Bronchial epithelial cell (primary cell): ENCODE measurements around the gene HOPX. TPM values are rescaled to one million over a fixed set of nuclear protein-coding genes. Genes with fewer than 3 reads are reported as not detected.

Experiments
- DNase-seq: peaks from one replicate; pipeline ENCODE4 v3.0.0-alpha.2; 2010; ENCODE audit warnings: low read depth
- FAIRE-seq: peaks from 2 replicates; lab custom pipeline; 2011; peaks lifted over from hg19 to GRCh38; lab: Jason Lieb, UNC
- H3K27me3 ChIP-seq: 2 replicates; pipeline ENCODE4 v1.5.1; 2011; ENCODE audit warnings: low read length; ENCODE audit not compliant: control insufficient read depth, insufficient read depth
- H3K36me3 ChIP-seq: 2 replicates; pipeline ENCODE4 v1.5.1; 2011; ENCODE audit warnings: low read length; ENCODE audit not compliant: control insufficient read depth, insufficient read depth
- H3K4me3 ChIP-seq: 2 replicates; pipeline ENCODE4 v1.5.1; 2011; ENCODE audit warnings: mild to moderate bottlenecking, low read depth, low read length, control low read depth
- CTCF ChIP-seq: IDR thresholded peaks from 2 replicates; pipeline ENCODE4 v1.5.1; 2011; ENCODE audit warnings: mild to moderate bottlenecking, moderate library complexity, low read length, control low read depth, inconsistent platforms; ENCODE audit not compliant: insufficient read depth, severe bottlenecking
- total RNA-seq: library from RNA; depleted of rRNA; stranded (reverse); fragments of >200 nt; gene quantifications from 2 replicates; pipeline ENCODE4 v1.2.1, GENCODE V29; 2014

HOPX gene
- total RNA-seq, 1 donor from 2014 or later: 30.8 TPM

GRCh38 chr4:56692576-56692975, 11.5 kb upstream of the HOPX start:
- no peak for FAIRE-seq
- no peaks in the 10 kb centered on the region for H3K27me3 ChIP-seq
- H3K4me3 ChIP-seq: no peak overlapping the region
- no peak for TF ChIP-seq CTCF
- no peaks in the 10 kb centered on the region for H3K36me3 ChIP-seq
- no peak for DNase-seq

GRCh38 chr4:56691425-56691824, 10.3 kb upstream of the HOPX start:
- FAIRE-seq: no peak
- H3K4me3 ChIP-seq: no peak overlapping the region
- no peaks in the 10 kb centered on the region for H3K36me3 ChIP-seq
- no peaks in the 10 kb centered on the region for H3K27me3 ChIP-seq
- DNase-seq: no peak
- no peak for TF ChIP-seq CTCF

GRCh38 chr4:56690393-56690792, 9.3 kb upstream of the HOPX start:
- no peaks in the 10 kb centered on the region for H3K36me3 ChIP-seq
- no peak for FAIRE-seq
- no peaks in the 10 kb centered on the region for H3K27me3 ChIP-seq
- TF ChIP-seq CTCF: no peak
- DNase-seq: no peak
- H3K4me3 ChIP-seq: no peak overlapping the region

GRCh38 chr4:56689201-56689969, 8.3 kb upstream of the HOPX start:
- FAIRE-seq (no peak), DNase-seq (no peak)
- no peak for TF ChIP-seq CTCF

GRCh38 chr4:56688094-56688647, 7.1 kb upstream of the HOPX start:
- no peaks in the 10 kb centered on the region for H3K36me3 ChIP-seq
- no peak for TF ChIP-seq CTCF
- FAIRE-seq (no peak), DNase-seq (no peak)
- no peak overlapping the region for H3K4me3 ChIP-seq
- H3K27me3 ChIP-seq: no peaks in the 10 kb centered on the region

More at GRCh38 chr4:56689201-56689969, 8.3 kb upstream of the HOPX start:
- Histone ChIP-seq H3K4me3 (no peak overlapping the region), H3K27me3 (no peaks in the 10 kb centered on the region), H3K36me3 (no peaks in the 10 kb centered on the region)
